Activated CD4-positive, alpha-beta T cell treated with anti-CD3 and anti-CD28 coated beads for 36 hours (primary cell): ENCODE data around the gene KCNIP4. TPM values are rescaled to one million over a fixed set of nuclear protein-coding genes. Genes with fewer than 3 reads are reported as not detected.

Source experiments
- ATAC-seq: fragments of 200-7000 bp; cut with Tn5 transposase; one replicate; pipeline ENCODE4 v1.10.0; 2021; ENCODE audit warnings: mild to moderate bottlenecking, moderate library complexity
- CTCF ChIA-PET: fragments of 350-600 bp; sonication (Branson Sonifier 250); formaldehyde crosslinking; loops from one replicate; lab custom pipeline; 2021; ENCODE audit warnings: antibody characterized with exemption; lab: Charles Lee
- POLR2A ChIA-PET: fragments of 350-600 bp; sonication (Branson Sonifier 250); formaldehyde crosslinking; loops from one replicate; lab custom pipeline; 2021; ENCODE audit warnings: antibody characterized with exemption, inconsistent platforms; lab: Charles Lee
- DNase-seq: peaks from one replicate; pipeline ENCODE4 v3.0.0-alpha.2; 2020
- H3K27ac Mint-ChIP-seq: one replicate; pipeline ENCODE4 v1.8.0; 2021; ENCODE audit warnings: mixed read lengths
- H3K27me3 Mint-ChIP-seq: one replicate; pipeline ENCODE4 v1.8.0; 2021; ENCODE audit warnings: mixed read lengths
- H3K36me3 Mint-ChIP-seq: one replicate; pipeline ENCODE4 v1.8.0; 2021; ENCODE audit warnings: low read depth, mixed read lengths
- H3K4me1 Mint-ChIP-seq: one replicate; pipeline ENCODE4 v1.8.0; 2021; ENCODE audit warnings: mixed read lengths
- H3K4me3 Mint-ChIP-seq: one replicate; pipeline ENCODE4 v1.8.0; 2021; ENCODE audit warnings: mild to moderate bottlenecking, moderate library complexity, mixed read lengths
- H3K9me3 Mint-ChIP-seq: one replicate; pipeline ENCODE4 v1.8.0; 2021; ENCODE audit warnings: low read depth, mixed read lengths
- intact Hi-C, 2 experiments: fragments of 100-400 bp; cut with DNase I in 1 of 2; cut with micrococcal nuclease in 1 of 2; formaldehyde crosslinking; loops; one replicate each; pipeline versions ENCODE4 v1.14.2 to v1.15.1; 2022 to 2024; cut with DNase I, micrococcal nuclease
- total RNA-seq, 2 experiments: library from RNA; stranded (reverse); gene quantifications; one replicate each; pipeline ENCODE4 v1.2.3, GENCODE V29; 2021

Gene KCNIP4
- total RNA-seq, 2 experiments from 2014 or later: not detected

GRCh38 chr4:21962691-21963090, 14.1 kb upstream of the KCNIP4 start:
- CTCF ChIA-PET: no interaction called here
- POLR2A ChIA-PET: no interaction called here
- Mint-ChIP-seq H3K36me3 (no peaks in the 10 kb centered on the region), H3K9me3 (no peaks in the 10 kb centered on the region), H3K4me3 (no peak overlapping the region), H3K4me1 (no peaks in the 10 kb centered on the region), H3K27me3 (no peaks in the 10 kb centered on the region), H3K27ac (no peak overlapping the region)
- intact Hi-C loops: no loop called here
- ATAC-seq (no peak), DNase-seq (no peak)

DNA sequence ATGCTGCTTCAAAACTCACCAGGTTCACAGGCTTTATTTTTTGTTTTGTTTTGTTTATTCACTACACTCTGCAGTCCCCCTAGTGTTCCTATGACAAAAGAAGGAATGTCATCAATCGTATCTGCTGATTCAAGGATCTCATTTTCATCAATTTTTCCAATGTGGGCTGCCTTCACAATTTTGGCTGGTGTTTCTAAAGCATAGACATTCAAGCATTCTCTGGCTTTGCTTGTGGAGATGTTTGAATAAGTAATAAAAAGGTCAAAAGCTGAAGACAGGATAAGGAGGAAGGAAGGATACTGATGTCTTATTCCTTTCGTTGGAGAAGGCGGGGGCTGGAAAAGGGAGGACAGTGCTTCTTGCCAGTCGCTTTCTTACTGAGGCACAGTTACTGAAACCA, 12.2 kb upstream of the KCNIP4 start:
- Mint-ChIP-seq H3K4me1 (no peaks in the 10 kb centered on the region), H3K9me3 (no peaks in the 10 kb centered on the region), H3K4me3 (no peak overlapping the region), H3K27me3 (no peaks in the 10 kb centered on the region), H3K27ac (no peak overlapping the region), H3K36me3 (no peaks in the 10 kb centered on the region)
- intact Hi-C loops: no loop called here
- CTCF ChIA-PET: no interaction called here
- DNase-seq (no peak), ATAC-seq (no peak)
- POLR2A ChIA-PET: no interaction called here

DNA sequence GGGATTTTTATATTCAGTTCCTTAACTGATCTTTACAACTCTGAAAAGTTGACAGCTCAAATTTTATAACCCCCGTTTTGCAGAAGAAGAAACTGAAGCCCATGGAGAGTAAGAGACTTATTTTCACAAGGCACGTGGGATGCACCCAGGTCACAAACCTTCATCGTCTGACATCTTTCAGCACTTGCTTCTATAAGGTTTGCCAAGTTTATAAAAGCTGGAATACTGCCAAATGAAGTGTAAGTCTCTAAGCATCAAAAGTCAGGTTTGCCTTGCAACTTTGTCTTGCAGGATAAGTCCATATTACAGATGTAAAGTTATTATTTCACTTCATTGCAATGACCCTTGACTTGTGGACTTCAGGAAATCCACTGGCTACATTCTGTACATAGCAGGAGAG, 6.3 kb upstream of the KCNIP4 start:
- peaks cover under 1% of the 10 kb centered on the region for H3K27me3 Mint-ChIP-seq
- no peak for ATAC-seq

DNA sequence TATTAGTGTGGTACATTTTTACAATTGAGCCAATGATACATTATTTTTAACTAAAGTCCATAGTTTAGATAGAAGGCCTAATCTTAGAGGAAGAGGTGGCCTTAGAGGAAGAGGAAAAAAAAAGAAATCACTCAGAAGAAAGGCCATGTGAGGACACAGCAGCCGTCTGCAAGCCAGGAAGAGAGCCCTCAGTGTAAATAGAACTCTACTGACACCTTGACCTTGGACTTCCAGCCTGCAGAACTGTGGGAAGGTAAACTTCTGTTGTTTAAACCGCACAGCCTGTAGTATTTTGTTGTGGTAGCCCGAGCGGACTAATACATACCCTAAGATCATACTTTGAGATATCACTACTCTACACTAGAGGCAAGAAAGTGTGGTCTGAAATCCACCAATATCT, 5.1 kb upstream of the KCNIP4 start:
- no peak for DNase-seq
- intact Hi-C loops: no loop called here
- POLR2A ChIA-PET: no interaction called here
- ATAC-seq: no peak
- Mint-ChIP-seq H3K27me3 (peaks cover 8% of the 10 kb centered on the region), H3K9me3 (no peaks in the 10 kb centered on the region), H3K27ac (no peak overlapping the region), H3K4me1 (no peaks in the 10 kb centered on the region), H3K36me3 (no peaks in the 10 kb centered on the region), H3K4me3 (no peak overlapping the region)
- CTCF ChIA-PET: no interaction called here

More for the DNA sequence above, 6.3 kb upstream of the KCNIP4 start:
- CTCF ChIA-PET: no interaction called here
- H3K27ac Mint-ChIP-seq: no peak overlapping the region
- no peak overlapping the region for H3K4me3 Mint-ChIP-seq
- H3K9me3 Mint-ChIP-seq: no peaks in the 10 kb centered on the region
- POLR2A ChIA-PET: no interaction called here
- intact Hi-C loops: no loop called here
- no peaks in the 10 kb centered on the region for H3K4me1 Mint-ChIP-seq
- H3K36me3 Mint-ChIP-seq: no peaks in the 10 kb centered on the region
- no peak for DNase-seq

DNA sequence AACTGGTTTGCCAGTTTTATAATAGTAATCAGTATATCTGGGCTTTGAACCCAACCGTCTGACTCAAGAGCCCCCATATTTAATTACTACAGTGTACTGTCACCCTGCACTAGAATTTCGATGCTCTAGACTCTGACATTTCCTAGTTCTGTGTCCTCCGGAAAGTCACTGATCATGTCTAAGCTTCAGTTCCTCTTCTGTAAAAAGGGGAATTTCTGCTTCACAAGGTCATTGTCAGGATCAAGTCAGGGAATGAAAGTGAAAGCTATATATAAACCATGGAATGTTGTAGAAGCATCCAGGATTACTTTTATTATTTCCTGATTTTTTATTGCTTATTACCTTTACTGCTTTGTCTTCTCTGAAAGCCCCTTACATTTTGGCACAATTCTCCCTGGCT, 4.0 kb upstream of the KCNIP4 start:
- H3K27me3 Mint-ChIP-seq: peaks cover 15% of the 10 kb centered on the region
- H3K4me3 Mint-ChIP-seq: no peak overlapping the region
- H3K27ac Mint-ChIP-seq: no peak overlapping the region
- H3K36me3 Mint-ChIP-seq: no peaks in the 10 kb centered on the region
- ATAC-seq (no peak), DNase-seq (no peak)
- CTCF ChIA-PET: no interaction called here
- H3K9me3 Mint-ChIP-seq: no peaks in the 10 kb centered on the region
- intact Hi-C loops: no loop called here
- POLR2A ChIA-PET: no interaction called here
- H3K4me1 Mint-ChIP-seq: peaks cover 2% of the 10 kb centered on the region

- Mint-ChIP-seq H3K36me3 (no peaks in the 10 kb centered on the region), H3K27ac (no peak overlapping the region), H3K4me3 (no peak overlapping the region), H3K4me1 (peaks cover 2% of the 10 kb centered on the region), H3K27me3 (peaks cover 23% of the 10 kb centered on the region), H3K9me3 (no peaks in the 10 kb centered on the region)
- DNase-seq: no peak
- POLR2A ChIA-PET: no interaction called here
- intact Hi-C loops: no loop called here
- no peak for ATAC-seq
- CTCF ChIA-PET: interaction anchor here (0.6 kb wide), 1 partner anchor 22 kb away, joined by 3 read pairs; no protein-coding TSS in a partner anchor
Observed at GRCh38 chr4:21949073-21949457, 493 bp upstream of the KCNIP4 start.

GRCh38 chr4:21947791-21948346, 703 bp downstream of the KCNIP4 start:
- peaks cover 2% of the 10 kb centered on the region for H3K4me1 Mint-ChIP-seq
- H3K27me3 Mint-ChIP-seq: peaks cover 25% of the 10 kb centered on the region
- H3K4me3 Mint-ChIP-seq: no peak overlapping the region
- CTCF ChIA-PET: no interaction called here
- ATAC-seq: no peak
- no peak for DNase-seq
- no peaks in the 10 kb centered on the region for H3K36me3 Mint-ChIP-seq
- H3K9me3 Mint-ChIP-seq: peaks cover 4% of the 10 kb centered on the region
- H3K27ac Mint-ChIP-seq: no peak overlapping the region
- POLR2A ChIA-PET: no interaction called here
- intact Hi-C loops: no loop called here

DNA sequence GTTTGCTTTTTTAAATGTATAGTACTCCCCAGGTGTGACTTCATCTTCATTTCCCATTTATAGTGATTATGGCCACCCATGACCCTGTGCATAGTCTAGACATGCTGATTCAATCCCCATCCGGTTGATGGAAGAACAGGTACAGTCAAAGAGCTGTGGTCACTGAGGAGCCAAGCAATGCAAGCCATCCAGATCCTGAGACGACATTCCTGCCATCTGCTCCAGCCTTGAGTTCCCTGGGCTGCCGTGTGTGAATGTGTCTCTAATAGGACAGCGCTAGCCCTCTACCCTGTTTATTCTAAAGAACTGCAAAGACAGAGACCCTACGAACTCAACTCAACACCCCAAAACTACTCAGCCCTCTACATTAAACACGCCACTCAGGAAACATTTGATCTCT, 1.7 kb downstream of the KCNIP4 start:
- peaks cover 2% of the 10 kb centered on the region for H3K4me1 Mint-ChIP-seq
- H3K27me3 Mint-ChIP-seq: peaks cover 25% of the 10 kb centered on the region
- POLR2A ChIA-PET: no interaction called here
- no peak overlapping the region for H3K4me3 Mint-ChIP-seq
- no peak for ATAC-seq
- H3K27ac Mint-ChIP-seq: no peak overlapping the region
- no peaks in the 10 kb centered on the region for H3K36me3 Mint-ChIP-seq
- CTCF ChIA-PET: no interaction called here
- DNase-seq: no peak
- peaks cover 4% of the 10 kb centered on the region for H3K9me3 Mint-ChIP-seq
- intact Hi-C loops: no loop called here

DNA sequence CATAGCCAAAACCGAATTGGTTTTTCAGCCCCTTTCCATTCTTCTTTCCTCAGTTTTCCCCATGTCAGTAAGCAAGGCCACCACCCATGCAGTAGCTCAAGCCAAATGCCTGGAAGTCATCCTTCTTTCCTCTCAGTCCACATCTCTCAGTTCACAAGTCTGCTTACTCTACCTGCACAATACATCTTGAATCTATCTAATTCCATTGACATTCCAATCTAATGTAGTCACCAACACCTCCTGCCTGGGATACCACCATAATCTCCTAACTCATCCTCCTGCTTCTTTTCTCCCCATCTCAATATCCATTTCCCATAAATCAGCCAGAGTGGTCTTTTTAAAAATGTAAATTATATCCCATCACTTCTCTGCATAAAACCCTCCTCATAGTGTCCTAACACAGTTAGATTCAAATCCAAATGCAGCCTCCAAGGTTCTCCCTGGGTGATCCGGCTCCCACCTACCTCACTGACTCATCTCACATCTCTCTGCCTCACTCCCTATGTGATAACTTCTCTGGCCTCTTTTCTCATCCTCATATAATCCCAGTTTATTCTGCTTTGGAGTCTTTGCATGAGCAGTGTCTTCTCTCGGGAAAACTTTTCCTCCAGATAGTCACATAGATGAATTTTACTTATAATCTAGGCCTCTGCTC, 26.9 kb downstream of the KCNIP4 start:
- no peaks in the 10 kb centered on the region for H3K27me3 Mint-ChIP-seq
- ATAC-seq (no peak), DNase-seq (no peak)
- H3K27ac Mint-ChIP-seq: no peak overlapping the region
- ChIA-PET POLR2A (no interaction called here), CTCF (no interaction called here)
- H3K9me3 Mint-ChIP-seq: peaks cover 6% of the 10 kb centered on the region
- H3K4me1 Mint-ChIP-seq: no peaks in the 10 kb centered on the region
- no peak overlapping the region for H3K4me3 Mint-ChIP-seq
- H3K36me3 Mint-ChIP-seq: no peaks in the 10 kb centered on the region
- intact Hi-C loops: no loop called here

- H3K27ac Mint-ChIP-seq: no peak overlapping the region
- intact Hi-C loops: no loop called here
- peaks cover 2% of the 10 kb centered on the region for H3K9me3 Mint-ChIP-seq
- H3K4me1 Mint-ChIP-seq: no peaks in the 10 kb centered on the region
- H3K36me3 Mint-ChIP-seq: no peaks in the 10 kb centered on the region
- DNase-seq: no peak
- CTCF ChIA-PET: no interaction called here
- no peak for ATAC-seq
- POLR2A ChIA-PET: no interaction called here
- peaks cover 2% of the 10 kb centered on the region for H3K27me3 Mint-ChIP-seq
- H3K4me3 Mint-ChIP-seq: no peak overlapping the region
Observed at GRCh38 chr4:21915761-21916160, 32.8 kb downstream of the KCNIP4 start.

- no peaks in the 10 kb centered on the region for H3K4me1 Mint-ChIP-seq
- intact Hi-C loops: no loop called here
- DNase-seq (no peak), ATAC-seq (no peak)
- H3K4me3 Mint-ChIP-seq: no peak overlapping the region
- ChIA-PET POLR2A (no interaction called here), CTCF (no interaction called here)
- peaks cover 7% of the 10 kb centered on the region for H3K9me3 Mint-ChIP-seq
- no peak overlapping the region for H3K27ac Mint-ChIP-seq
- H3K36me3 Mint-ChIP-seq: no peaks in the 10 kb centered on the region
- H3K27me3 Mint-ChIP-seq: no peaks in the 10 kb centered on the region
Observed at GRCh38 chr4:21901831-21902230, 46.7 kb downstream of the KCNIP4 start.

- H3K27ac Mint-ChIP-seq: no peak overlapping the region
- H3K36me3 Mint-ChIP-seq: no peaks in the 10 kb centered on the region
- no peaks in the 10 kb centered on the region for H3K4me1 Mint-ChIP-seq
- CTCF ChIA-PET: no interaction called here
- intact Hi-C loops: no loop called here
- H3K27me3 Mint-ChIP-seq: no peaks in the 10 kb centered on the region
- DNase-seq (no peak), ATAC-seq (no peak)
- H3K9me3 Mint-ChIP-seq: peaks cover 7% of the 10 kb centered on the region
- POLR2A ChIA-PET: no interaction called here
- H3K4me3 Mint-ChIP-seq: no peak overlapping the region
Observed at GRCh38 chr4:21901281-21901680, 47.3 kb downstream of the KCNIP4 start.
